BE2C (cell line): Measurements from ENCODE around the gene OR6C76.
"Not testable (repeated sequence)": the region's sequence is repeated elsewhere in the genome, so short reads cannot be mapped to it uniquely, and the experiment has no call there.

Source experiments
- DNase-seq: peaks from one replicate; pipeline ENCODE4 v3.0.0-alpha.2; 2020
- H3K27me3 ChIP-seq: fragments of 250-450 bp; sonication (Bioruptor Pico); 2 replicates; pipeline ENCODE4 v1.5.1; 2020; ENCODE audit warnings: mild to moderate bottlenecking
- H3K36me3 ChIP-seq: fragments of 250-450 bp; sonication (Bioruptor Pico); 2 replicates; pipeline ENCODE4 v1.5.1; 2020; ENCODE audit warnings: mild to moderate bottlenecking
- H3K4me1 ChIP-seq: fragments of 250-450 bp; sonication (Bioruptor Pico); 2 replicates; pipeline ENCODE4 v1.5.1; 2020
- H3K4me3 ChIP-seq: 2 replicates; pipeline ENCODE4 v1.5.1; 2011; ENCODE audit warnings: low read depth, low read length
- H3K9me3 ChIP-seq: fragments of 250-450 bp; sonication (Bioruptor Pico); 2 replicates; pipeline ENCODE4 v1.5.1; 2020
- CTCF ChIP-seq: IDR thresholded peaks from 2 replicates; pipeline ENCODE4 v1.5.1; 2012; ENCODE audit warnings: mild to moderate bottlenecking, low read depth, low read length

Gene OR6C76

DNA sequence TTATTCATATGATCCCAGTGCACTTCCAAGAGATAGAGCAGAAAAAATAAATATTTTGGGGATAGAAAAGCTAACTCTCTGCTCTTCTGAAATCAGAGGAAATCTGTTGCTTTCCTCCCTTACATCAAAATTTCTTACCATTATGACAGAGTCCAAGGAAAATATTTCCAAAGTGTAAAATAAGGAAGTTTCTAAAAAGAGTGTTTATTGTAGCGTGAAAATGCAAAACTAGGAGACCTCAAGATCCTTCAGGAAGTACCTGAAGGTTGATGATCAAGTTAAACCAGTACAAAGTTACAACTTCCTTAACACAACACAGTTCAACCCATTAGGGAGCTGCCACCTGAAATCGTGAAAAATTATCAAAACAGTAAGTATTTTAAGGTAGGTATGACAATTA is 17.7 kb downstream of the OR6C76 start, which contains the start of gene OR6C2:
TSS of gene OR6C2 (plus strand) at position 301 of the 400 bp plus-strand sequence. CDS start 8,138 bp downstream, outside the sequence.
- no peak for DNase-seq
- no peaks in the 10 kb centered on the region for H3K4me1 ChIP-seq
- no peak within 1 kb of the TSS for H3K4me3 ChIP-seq
- no peaks in the 10 kb centered on the region; the same call in 1 of the 2 replicates for H3K9me3 ChIP-seq
- TF ChIP-seq CTCF = no peak
- H3K36me3 ChIP-seq = no peaks in the 10 kb centered on the region
- H3K27me3 ChIP-seq = no peaks in the 10 kb centered on the region; the same call in 1 of the 2 replicates

DNA sequence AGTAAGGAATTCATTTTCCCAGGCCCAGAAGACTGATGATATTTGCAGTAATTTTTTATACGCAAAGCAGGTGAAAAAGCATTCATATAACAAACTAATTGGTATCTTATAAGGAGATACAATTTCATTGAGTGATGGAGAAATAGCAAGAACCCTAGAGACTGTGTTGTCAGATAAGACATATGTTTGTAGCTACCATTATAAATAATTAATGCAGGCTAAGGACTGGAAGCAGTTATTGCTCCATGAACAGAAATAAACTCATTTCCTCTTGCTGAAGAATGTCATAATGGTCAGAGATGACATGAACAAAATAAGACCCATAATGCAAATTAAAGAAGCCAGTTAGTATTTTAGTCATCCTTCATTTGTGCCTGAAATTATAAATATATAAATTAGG is 19.3 kb downstream of the OR6C76 start:
- no peaks in the 10 kb centered on the region for H3K4me1 ChIP-seq
- TF ChIP-seq CTCF = no peak
- no peak overlapping the region for H3K4me3 ChIP-seq
- no peaks in the 10 kb centered on the region; the same call in 1 of the 2 replicates for H3K27me3 ChIP-seq
- H3K9me3 ChIP-seq = no peaks in the 10 kb centered on the region; the same call in 1 of the 2 replicates
- no peaks in the 10 kb centered on the region for H3K36me3 ChIP-seq
- no peak for DNase-seq

DNA sequence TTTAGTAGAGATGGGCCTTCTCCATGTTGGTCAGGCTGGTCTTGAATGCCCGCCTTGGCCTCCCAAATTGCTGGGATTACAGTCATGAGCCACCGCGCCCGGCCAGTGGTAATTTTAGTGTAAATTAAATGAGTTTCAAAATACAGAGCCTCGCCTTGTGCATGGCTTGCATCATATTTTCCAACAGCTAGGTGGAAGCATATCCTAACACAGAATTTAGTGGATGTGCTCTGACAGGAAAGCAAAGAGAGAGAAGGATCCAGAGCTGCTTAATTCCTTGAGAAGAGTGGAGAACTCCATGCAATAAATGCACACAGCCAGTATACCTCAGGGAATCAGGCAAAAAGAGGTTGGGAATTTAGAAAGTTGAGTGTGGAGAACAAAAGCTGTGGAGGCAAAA is 20.3 kb downstream of the OR6C76 start:
- Histone ChIP-seq H3K27me3 (no peaks in the 10 kb centered on the region; the same call in 1 of the 2 replicates), H3K4me1 (no peaks in the 10 kb centered on the region), H3K36me3 (no peaks in the 10 kb centered on the region), H3K4me3 (no peak overlapping the region), H3K9me3 (no peaks in the 10 kb centered on the region)
- no peak for TF ChIP-seq CTCF
- DNase-seq = no peak

- Histone ChIP-seq H3K4me1 (no peaks in the 10 kb centered on the region), H3K9me3 (no peaks in the 10 kb centered on the region), H3K4me3 (no peak overlapping the region), H3K27me3 (no peaks in the 10 kb centered on the region), H3K36me3 (no peaks in the 10 kb centered on the region)
- no peak for DNase-seq
- TF ChIP-seq CTCF = no peak
Measured at GRCh38 chr12:55448825-55449224, 22.8 kb downstream of the OR6C76 start.

GRCh38 chr12:55464926-55465325 is 38.9 kb downstream of the OR6C76 start:
- not testable (repeated sequence) for H3K4me3 ChIP-seq, H3K27me3 ChIP-seq, H3K4me1 ChIP-seq, H3K9me3 ChIP-seq, H3K36me3 ChIP-seq, DNase-seq

DNA sequence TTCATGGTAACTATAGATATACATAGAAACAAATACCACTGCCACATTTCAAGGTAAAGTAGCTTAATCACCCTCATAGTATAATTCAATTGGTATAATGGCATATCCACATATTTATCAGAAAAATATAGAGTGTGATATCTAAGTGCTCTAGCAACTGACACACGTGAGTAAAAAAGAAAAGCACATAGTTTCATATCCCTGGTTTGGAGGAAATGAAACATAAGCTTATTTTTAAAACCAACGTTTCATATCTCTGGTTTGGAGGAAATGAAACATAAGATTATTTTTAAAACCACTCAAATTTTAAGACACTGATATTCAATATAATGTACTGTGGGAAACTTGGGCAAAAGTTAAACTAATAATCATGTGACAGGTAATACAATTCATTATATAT is 41.8 kb downstream of the OR6C76 start:
- Histone ChIP-seq H3K9me3 (no peaks in the 10 kb centered on the region), H3K4me1 (no peaks in the 10 kb centered on the region), H3K27me3 (peaks cover 3% of the 10 kb centered on the region; the same call in 1 of the 2 replicates), H3K36me3 (no peaks in the 10 kb centered on the region), H3K4me3 (no peak overlapping the region)
- DNase-seq = no peak
- TF ChIP-seq CTCF = no peak

DNA sequence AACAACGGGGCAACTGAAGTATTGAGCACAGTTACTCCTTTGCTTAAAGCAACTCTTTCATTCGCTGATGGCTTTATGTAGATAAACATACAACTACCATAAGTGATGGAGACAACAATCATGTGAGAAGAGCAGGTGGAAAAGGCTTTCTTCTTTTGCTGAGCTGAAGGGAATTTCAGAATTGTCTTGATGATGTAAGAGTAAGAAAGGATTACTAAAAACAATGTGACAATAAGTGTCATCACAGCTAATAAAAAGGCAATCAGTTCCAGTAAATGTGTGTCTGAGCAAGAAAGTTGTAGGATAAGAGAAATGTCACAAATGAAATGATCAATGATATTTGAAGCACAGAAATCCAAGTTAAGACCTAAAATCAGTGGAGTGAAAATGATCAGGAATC is 43.2 kb downstream of the OR6C76 start:
- H3K27me3 ChIP-seq = peaks cover 3% of the 10 kb centered on the region; the same call in 1 of the 2 replicates
- DNase-seq = no peak
- H3K36me3 ChIP-seq = no peaks in the 10 kb centered on the region
- no peaks in the 10 kb centered on the region for H3K9me3 ChIP-seq
- no peak overlapping the region for H3K4me3 ChIP-seq
- no peak for TF ChIP-seq CTCF
- H3K4me1 ChIP-seq = no peaks in the 10 kb centered on the region
